GM23338 (cell line): Measurements from ENCODE around the gene GMPPB.

Experiments
- CTCF ChIP-seq, 2 experiments: fragments of 200-600 bp in 1 of 2; sonication (generic) in 1 of 2; conservative IDR thresholded peaks; 2 replicates each; pipeline versions ENCODE4 v1.5.1 to v1.6.1; 2016 to 2017; ENCODE audit warnings: antibody characterized with exemption in 2 of 2, low read depth in 2 of 2, mild to moderate bottlenecking in 2 of 2, moderate library complexity in 1 of 2
- EZH2 ChIP-seq: fragments of 200-600 bp; sonication (generic); IDR thresholded peaks from one replicate; pipeline ENCODE4 v1.8.0; 2017; ENCODE audit warnings: antibody characterized with exemption, mild to moderate bottlenecking, low read depth; ENCODE audit not compliant: unreplicated experiment
- EZH2phosphoT487 ChIP-seq: fragments of 200-600 bp; sonication (generic); IDR thresholded peaks from one replicate; pipeline ENCODE4 v1.8.1; 2018; ENCODE audit warnings: antibody characterized with exemption; ENCODE audit not compliant: unreplicated experiment
- POLR2AphosphoS5 ChIP-seq: IDR thresholded peaks from 2 replicates; pipeline ENCODE4 v1.6.1; 2016; ENCODE audit warnings: antibody characterized with exemption, low read depth
- REST ChIP-seq: IDR thresholded peaks from one replicate; pipeline ENCODE4 v1.6.1; 2018; ENCODE audit warnings: antibody characterized with exemption; ENCODE audit not compliant: unreplicated experiment

- TF ChIP-seq CTCF (conservative IDR thresholded peaks at IDR 0.05; ENCODE audit: low read depth in 2 of 2) = no peak
- no peak for TF ChIP-seq POLR2AphosphoS5
- TF ChIP-seq REST = no peak
- TF ChIP-seq EZH2 = no peak
- no peak for TF ChIP-seq EZH2phosphoT487
Observed at GRCh38 chr3:49712631-49713317, 11.0 kb downstream of the GMPPB start.
